ENCODE data around the gene CUX1.

DNA sequence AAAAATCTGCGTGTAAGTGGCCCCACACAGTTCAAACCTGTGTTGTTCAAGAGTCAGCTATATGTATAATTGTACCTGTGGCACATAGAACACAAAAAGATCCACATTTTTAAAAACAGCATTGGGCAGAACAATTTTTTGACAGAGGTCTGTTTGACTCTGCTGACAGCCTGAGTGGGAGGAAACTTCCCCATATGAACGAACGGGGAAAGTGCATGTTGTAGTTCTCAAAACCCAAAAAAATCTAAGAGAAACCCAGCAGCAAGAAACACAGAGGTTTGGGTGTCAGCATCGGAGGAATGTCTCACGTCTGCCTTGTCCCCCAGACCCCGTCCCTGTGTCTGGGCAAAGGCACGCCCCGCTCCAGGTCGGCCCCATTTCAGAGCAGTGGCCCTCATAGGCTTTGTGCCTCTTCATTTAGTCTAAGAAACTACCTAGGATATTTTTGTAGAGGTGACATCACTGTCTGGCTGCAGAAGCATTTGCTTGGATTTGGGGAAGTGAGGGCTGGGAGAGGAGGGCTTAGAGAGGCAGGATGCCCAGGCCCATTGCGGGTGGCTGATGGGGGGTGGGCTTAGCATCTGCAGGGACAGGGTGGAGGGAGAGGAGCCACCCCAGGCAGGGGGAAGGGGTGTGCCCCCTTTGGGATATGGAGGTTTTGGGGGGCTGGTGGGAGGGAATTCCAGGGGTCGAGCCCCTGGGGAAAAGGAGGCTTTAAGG lies 11.0 kb downstream of the CUX1 start:
- TF ChIP-seq, protein P1, sequence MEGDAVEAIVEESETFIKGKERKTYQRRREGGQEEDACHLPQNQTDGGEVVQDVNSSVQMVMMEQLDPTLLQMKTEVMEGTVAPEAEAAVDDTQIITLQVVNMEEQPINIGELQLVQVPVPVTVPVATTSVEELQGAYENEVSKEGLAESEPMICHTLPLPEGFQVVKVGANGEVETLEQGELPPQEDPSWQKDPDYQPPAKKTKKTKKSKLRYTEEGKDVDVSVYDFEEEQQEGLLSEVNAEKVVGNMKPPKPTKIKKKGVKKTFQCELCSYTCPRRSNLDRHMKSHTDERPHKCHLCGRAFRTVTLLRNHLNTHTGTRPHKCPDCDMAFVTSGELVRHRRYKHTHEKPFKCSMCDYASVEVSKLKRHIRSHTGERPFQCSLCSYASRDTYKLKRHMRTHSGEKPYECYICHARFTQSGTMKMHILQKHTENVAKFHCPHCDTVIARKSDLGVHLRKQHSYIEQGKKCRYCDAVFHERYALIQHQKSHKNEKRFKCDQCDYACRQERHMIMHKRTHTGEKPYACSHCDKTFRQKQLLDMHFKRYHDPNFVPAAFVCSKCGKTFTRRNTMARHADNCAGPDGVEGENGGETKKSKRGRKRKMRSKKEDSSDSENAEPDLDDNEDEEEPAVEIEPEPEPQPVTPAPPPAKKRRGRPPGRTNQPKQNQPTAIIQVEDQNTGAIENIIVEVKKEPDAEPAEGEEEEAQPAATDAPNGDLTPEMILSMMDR (IDR thresholded peaks at IDR 0.05) = no peak
- no peak for TF ChIP-seq POLR2A (IDR thresholded peaks at IDR 0.05)

Measured in esophagus squamous epithelium (tissue), 4 donors.